GM19455 (cell line): ENCODE data around the gene PADI1.

Experiments used
- ATAC-seq: cut with Tn5 transposase; IDR thresholded peaks from one replicate; pipeline ENCODE4 v1.9.1; 2021; ENCODE audit not compliant: unreplicated experiment

The PADI1 gene

DNA sequence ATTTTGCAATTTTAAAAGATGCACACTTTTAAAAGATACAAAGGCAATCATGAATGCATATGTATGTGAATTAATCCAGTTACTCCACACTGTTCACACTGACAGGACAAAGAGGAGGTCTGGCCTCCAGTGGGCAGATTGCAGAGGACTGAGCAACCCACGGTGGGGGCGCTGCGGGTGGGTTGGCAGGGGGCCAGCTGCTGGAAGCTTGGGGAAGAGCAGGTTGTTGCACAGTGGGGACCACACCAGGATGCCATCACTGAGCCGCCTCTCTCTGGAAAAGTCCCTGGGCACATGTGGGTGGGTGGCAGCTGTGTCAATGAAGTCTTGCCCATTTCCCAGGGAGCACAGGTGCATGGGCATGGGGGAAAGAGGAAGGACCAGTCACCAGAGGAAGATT, 90.4 kb downstream of the PADI1 start:
- ATAC-seq, result no peak
